K562 (cell line): ENCODE measurements around the gene TXLNB. TPM values are rescaled to one million over a fixed set of nuclear protein-coding genes. Genes with fewer than 3 reads are reported as not detected.

ENCODE experiments used
- ATAC-seq: fragments of 200-7000 bp; cut with Tn5 transposase; 3 replicates; pipeline ENCODE4 v1.9.1; 2020; ENCODE audit warnings: moderate library complexity
- BruUV-seq: library from RNA; stranded (reverse); fragments of 400-500 nt; replicated peaks from 2 replicates; lab custom pipeline; 2021; lab: Mats Ljungman, UMichigan
- CTCF ChIA-PET: fragments of 300-600 bp; formaldehyde crosslinking; extraction: SDS; loops from one replicate; lab custom pipeline; 2021; ENCODE audit warnings: low intra/inter-chr PET ratio; lab: Yijun Ruan, JAX
- POLR2A ChIA-PET: fragments of 300-600, 350-650 bp; sonication (Branson Sonifier 250); formaldehyde crosslinking; extraction: SDS; loops from one replicate; lab custom pipeline; 2021; ENCODE audit warnings: antibody characterized with exemption, inconsistent platforms; lab: Yijun Ruan, JAX
- DNase-seq, 4 experiments: peaks; one replicate each; pipeline versions ENCODE4 v3.0.0 to v3.0.0-alpha.2; 2011 to 2018; ENCODE audit warnings: low spot score in 3 of 4, mixed read lengths in 3 of 4; ENCODE audit errors: extremely low read depth in 1 of 4
- FAIRE-seq: peaks from 2 replicates; lab custom pipeline; 2011; peaks lifted over from hg19 to GRCh38; lab: Jason Lieb, UNC
- H2AFZ ChIP-seq: 2 replicates; pipeline ENCODE4 v1.6.0; 2011; ENCODE audit warnings: low read depth, low read length, control low read depth, inconsistent platforms
- H3K27ac ChIP-seq: fragments of 200-600 bp; 3 replicates; pipeline ENCODE4 v1.8.0; 2011; ENCODE audit warnings: low read depth, mild to moderate bottlenecking, control low read depth, inconsistent platforms, low read length, moderate library complexity, mixed read lengths; ENCODE audit errors: extremely low read depth
- H3K27me3 ChIP-seq, 2 experiments: fragments of 300-600 bp in 1 of 2; 2 replicates in 1 of 2; 3 replicates in 1 of 2; pipeline versions ENCODE4 v1.6.0 to v1.8.0; 2011; ENCODE audit warnings: inconsistent platforms in 2 of 2, low read length in 2 of 2, mild to moderate bottlenecking in 1 of 2, mixed read lengths in 1 of 2, moderate library complexity in 1 of 2; ENCODE audit not compliant: control insufficient read depth in 2 of 2, insufficient read depth in 2 of 2
- H3K36me3 ChIP-seq: fragments of 300-600 bp; 3 replicates; pipeline ENCODE4 v1.8.0; 2011; ENCODE audit warnings: mild to moderate bottlenecking, low read length, inconsistent platforms; ENCODE audit not compliant: control insufficient read depth, insufficient read depth
- H3K4me1 ChIP-seq, 2 experiments: fragments of 200-600 bp in 1 of 2; replicated peaks in 1 of 2; 2 replicates in 1 of 2; 3 replicates in 1 of 2; pipeline versions ENCODE4 v1.5.1 to v1.8.0; 2011; ENCODE audit warnings: inconsistent platforms in 2 of 2, low read length in 2 of 2, mild to moderate bottlenecking in 1 of 2, mixed read lengths in 1 of 2, moderate library complexity in 1 of 2; ENCODE audit not compliant: control insufficient read depth in 2 of 2, insufficient read depth in 2 of 2
- H3K4me2 ChIP-seq: 2 replicates; pipeline ENCODE4 v1.6.1; 2011; ENCODE audit warnings: low read length, control low read depth, inconsistent platforms, mixed read lengths; ENCODE audit not compliant: insufficient read depth
- H3K4me3 ChIP-seq: fragments of 200-600 bp; sonication (generic), shearing (Covaris generic); 2 replicates; pipeline ENCODE4 v1.5.1; 2016; ENCODE audit warnings: control low read depth, inconsistent platforms
- H3K79me2 ChIP-seq: fragments of 200-600 bp; 3 replicates; pipeline ENCODE4 v1.8.0; 2011; ENCODE audit warnings: low read length, inconsistent platforms; ENCODE audit not compliant: control insufficient read depth, insufficient read depth
- H3K9ac ChIP-seq, 2 experiments: 2 replicates each; pipeline versions ENCODE4 v1.6.0 to v1.6.1; 2011; ENCODE audit warnings: low read depth in 2 of 2, low read length in 2 of 2, control low read depth in 1 of 2, inconsistent platforms in 1 of 2, mild to moderate bottlenecking in 1 of 2, mixed read lengths in 1 of 2; ENCODE audit not compliant: insufficient read depth in 1 of 2
- H3K9me1 ChIP-seq: one replicate; pipeline ENCODE4 v1.6.0; 2011; ENCODE audit warnings: inconsistent platforms, mild to moderate bottlenecking, low read length, moderate library complexity; ENCODE audit not compliant: control insufficient read depth, insufficient read depth
- H3K9me3 ChIP-seq: replicated peaks from 2 replicates; pipeline ENCODE4 v1.5.1; 2011; ENCODE audit warnings: low read depth, low read length, inconsistent platforms; ENCODE audit not compliant: control insufficient read depth, insufficient read depth
- H4K20me1 ChIP-seq: replicated peaks from 2 replicates; pipeline ENCODE4 v1.6.1; 2011; ENCODE audit warnings: low read length, inconsistent platforms, mixed read lengths; ENCODE audit not compliant: control insufficient read depth, insufficient read depth
- DIDO1 ChIP-seq: fragments of 450-650 bp; IDR thresholded peaks from 2 replicates; pipeline ENCODE4 v1.6.1; 2016; ENCODE audit warnings: low read depth, missing biosample characterization, missing genetic modification characterization
- ELF2 ChIP-seq: fragments of 250-450 bp; sonication (Bioruptor Pico); IDR thresholded peaks from 2 replicates; pipeline ENCODE4 v1.5.0; 2021; ENCODE audit warnings: mild to moderate bottlenecking
- KDM4B ChIP-seq, 2 experiments: fragments of 450-650 bp in 1 of 2; sonication (generic) in 1 of 2; IDR thresholded peaks; 2 replicates each; pipeline ENCODE4 v1.6.1; 2016 to 2017; ENCODE audit warnings: borderline replicate concordance in 2 of 2, antibody characterized with exemption in 1 of 2, low read depth in 1 of 2, mild to moderate bottlenecking in 1 of 2
- NRF1 ChIP-seq, 2 experiments: fragments of 450-650 bp; IDR thresholded peaks in 1 of 2; conservative IDR thresholded peaks in 1 of 2; 2 replicates each; pipeline ENCODE4 v1.6.1; 2014; ENCODE audit warnings: mild to moderate bottlenecking in 2 of 2
- POLR2A ChIP-seq: fragments of 450-650 bp; conservative IDR thresholded peaks from 2 replicates; pipeline ENCODE4 v1.6.1; 2016
- TOE1 ChIP-seq, 2 experiments: fragments of 450-650 bp in 1 of 2; sonication (generic) in 1 of 2; formaldehyde crosslinking in 1 of 2; IDR thresholded peaks; 2 replicates each; pipeline versions ENCODE4 v1.7.1 to v1.8.0; 2016 to 2022; ENCODE audit warnings: borderline replicate concordance in 2 of 2, mild to moderate bottlenecking in 2 of 2, antibody characterized with exemption in 1 of 2, inconsistent platforms in 1 of 2, low read depth in 1 of 2, missing genetic modification reagents in 1 of 2, moderate library complexity in 1 of 2
- WGBS: fragments of 100-300 bp; shearing (Covaris generic); methylation state at CpG from one replicate; pipeline ENCODE4 v1.1.6; 2016; ENCODE audit warnings: low coverage, mixed read lengths; ENCODE audit not compliant: insufficient coverage; ENCODE audit errors: missing lambda C conversion rate; 5-methylcytosine and 5-hydroxymethylcytosine counted together
- in situ Hi-C: fragments of 300-500 bp; cut with MboI; formaldehyde crosslinking; loops from 4 replicates; pipeline ENCODE4 v1.15.0; 2018; ENCODE audit warnings: inconsistent platforms, mixed read lengths
- intact Hi-C: fragments of 100-400 bp; cut with micrococcal nuclease; formaldehyde crosslinking; loops from 2 replicates; pipeline ENCODE4 v1.14.2; 2022
- polyA plus RNA-seq, 8 experiments: library from polyadenylated mRNA; depleted of rRNA in 4 of 8; stranded (reverse) in 5 of 8; unstranded in 3 of 8; fragments of >200 nt; fragmentation: Nextera tagmentation in 2 of 8; fragmentation: Illumina TruSeq in 1 of 8; extraction: Ambion mirVana in 2 of 8; extraction: Trizol in 1 of 8; gene quantifications; 2 replicates each; pipeline versions ENCODE4 v1.2.1 to v1.2.3, GENCODE V29; 2011 to 2014; ENCODE audit warnings: inconsistent platforms in 1 of 8, missing spikeins in 1 of 8
- total RNA-seq, 7 experiments: library from RNA; depleted of rRNA in 6 of 7; stranded (reverse); fragments of >200 nt in 6 of 7; fragmentation: Illumina TruSeq in 2 of 7; extraction: Trizol in 2 of 7; gene quantifications; 2 replicates each; pipeline versions ENCODE4 v1.2.1 to v1.2.3, GENCODE V29; 2011 to 2021; ENCODE audit warnings: low replicate concordance in 1 of 7

The TXLNB gene
- total and polyA plus RNA-seq, 9 of the 15 experiments (the other 6 are each of a cell fraction or from before 2014, with no cell fraction given): not detected

GRCh38 chr6:139313229-139313628 is 21.4 kb upstream of the TXLNB start:
- Histone ChIP-seq H3K9me1 (no peaks in the 10 kb centered on the region), H4K20me1 (no peaks in the 10 kb centered on the region), H3K27ac (no peak overlapping the region), H3K36me3 (no peaks in the 10 kb centered on the region), H3K9me3 (no peaks in the 10 kb centered on the region), H3K4me3 (no peak overlapping the region), H3K27me3 (peaks cover 4% of the 10 kb centered on the region in 2 experiments; a peak in 2 of 5 replicates), H3K4me2 (no peak overlapping the region), H3K9ac (no peak overlapping the region), H3K79me2 (no peaks in the 10 kb centered on the region), H2AFZ (no peak overlapping the region), H3K4me1 (no peaks in the 10 kb centered on the region)
- no peak for DNase-seq
- ATAC-seq: no peak
- POLR2A ChIA-PET: interaction anchor here (1.4 kb wide), 1 partner anchor 11 kb away, joined by 5 read pairs; no protein-coding TSS in a partner anchor
- intact Hi-C loops (no loop called here), in situ Hi-C loops (no loop called here)
- TF ChIP-seq TOE1 (IDR thresholded peaks at IDR 0.05; ENCODE audit: borderline replicate concordance) (no peak), TOE1 (CRISPR knock-in tag; IDR thresholded peaks at IDR 0.05; ENCODE audit: borderline replicate concordance, low read depth) (no peak), KDM4B (IDR thresholded peaks at IDR 0.05; ENCODE audit: borderline replicate concordance in 2 of 2, low read depth in 1 of 2) (no peak), POLR2A (no peak), DIDO1 (tag) (no peak), ELF2 (CRISPR knock-in tag) (no peak), NRF1 (conservative IDR thresholded peaks at IDR 0.05 in 1 of 2, IDR thresholded peaks at IDR 0.05 in 1 of 2) (no peak)
- CTCF ChIA-PET: no interaction called here
- no peak for FAIRE-seq
- WGBS: 6% methylated on average over 7 of the region's 7 CpGs
- no TSS peak for BruUV-seq
